Measurements from ENCODE around the gene RNF212B. TPM values are rescaled to one million over a fixed set of nuclear protein-coding genes. Genes with fewer than 3 reads are reported as not detected.

Gene RNF212B
- total and polyA plus RNA-seq, 10 of the 15 experiments (the other 5 are each of a cell fraction or from before 2014, with no cell fraction given): not detected

DNA sequence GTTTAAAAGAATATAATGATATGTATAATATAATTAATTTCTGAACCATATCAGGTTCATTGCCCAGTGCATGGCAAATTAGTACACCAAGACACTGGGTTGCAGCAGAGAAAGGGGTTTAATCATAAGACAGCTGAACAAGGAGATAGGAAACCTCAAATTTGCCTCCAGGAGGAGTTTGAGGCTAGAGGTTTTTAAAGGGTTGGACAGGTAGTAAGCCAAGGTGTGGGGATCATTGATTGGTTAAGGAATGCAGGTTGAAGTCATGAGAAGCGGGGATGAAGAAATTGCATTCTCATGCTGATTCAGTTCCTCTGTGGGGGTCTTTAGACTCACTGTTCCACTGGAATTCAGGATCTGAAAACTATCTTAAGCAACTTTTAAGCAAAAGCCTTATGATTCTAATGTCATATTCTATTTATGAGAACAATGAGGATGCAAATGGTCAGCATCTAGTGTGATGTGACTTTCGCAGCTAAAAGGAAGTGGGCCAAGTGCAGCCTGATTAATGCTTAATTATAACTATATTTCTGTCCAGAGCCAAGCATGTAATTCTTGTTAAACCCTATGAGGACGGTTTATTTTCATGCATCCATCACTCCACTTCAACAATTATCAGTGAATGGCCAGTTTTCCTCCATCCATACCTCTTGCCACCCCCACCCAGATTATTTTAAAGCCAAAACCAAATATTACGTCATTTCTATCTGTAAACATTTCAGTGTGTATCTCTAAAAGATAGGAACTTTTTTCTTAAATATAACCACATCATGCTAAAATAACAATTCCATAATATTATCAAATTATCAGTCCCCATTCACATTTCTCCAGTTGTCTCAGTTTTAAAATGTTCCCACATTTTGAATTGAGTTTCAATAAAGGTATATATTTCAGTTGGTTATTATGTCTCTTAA is 14.9 kb downstream of the RNF212B start:
- Histone ChIP-seq H3K9ac (ENCODE audit: control insufficient read depth, insufficient read depth, low read length) (no peak overlapping the region), H3K4me2 (ENCODE audit: control insufficient read depth, insufficient read depth) (no peak overlapping the region)

More for the DNA sequence above, 14.9 kb downstream of the RNF212B start:
- no peak overlapping the region for H2AFZ ChIP-seq (ENCODE audit: control insufficient read depth, low read depth, low read length)
- H3K36me3 ChIP-seq (ENCODE audit: control insufficient read depth in 2 of 2, insufficient read depth in 2 of 2, low read length in 1 of 2): no peaks in the 10 kb centered on the region
- TF ChIP-seq IKZF2 (IDR thresholded peaks at IDR 0.05): no peak
- TF ChIP-seq CBX3 (IDR thresholded peaks at IDR 0.05; ENCODE audit: borderline replicate concordance, low read depth): no peak
- no peak for TF ChIP-seq ZNF207 (IDR thresholded peaks at IDR 0.05; ENCODE audit: borderline replicate concordance)
- no peak for TF ChIP-seq RFX5 (IDR thresholded peaks at IDR 0.05; ENCODE audit: low read depth, low read length)
- no peak for TF ChIP-seq SMAD5 (IDR thresholded peaks at IDR 0.05; ENCODE audit: low read depth)
- no peak for TF ChIP-seq CBX5 (IDR thresholded peaks at IDR 0.05; ENCODE audit: low read depth)
- TF ChIP-seq IKZF1 (conservative IDR thresholded peaks at IDR 0.05): no peak
- no peak for TF ChIP-seq CHD4 (IDR thresholded peaks at IDR 0.05)
- no peak for TF ChIP-seq NFYB (IDR thresholded peaks at IDR 0.05; ENCODE audit: insufficient read depth, low read depth, low read length)
- TF ChIP-seq E2F4 (IDR thresholded peaks at IDR 0.05; ENCODE audit: low read depth, low read length): no peak
- no peak for TF ChIP-seq DPF2 (IDR thresholded peaks at IDR 0.05)
- TF ChIP-seq RCOR1 (conservative IDR thresholded peaks at IDR 0.05; ENCODE audit: low read depth, low read length): no peak
- TF ChIP-seq, protein P1, sequence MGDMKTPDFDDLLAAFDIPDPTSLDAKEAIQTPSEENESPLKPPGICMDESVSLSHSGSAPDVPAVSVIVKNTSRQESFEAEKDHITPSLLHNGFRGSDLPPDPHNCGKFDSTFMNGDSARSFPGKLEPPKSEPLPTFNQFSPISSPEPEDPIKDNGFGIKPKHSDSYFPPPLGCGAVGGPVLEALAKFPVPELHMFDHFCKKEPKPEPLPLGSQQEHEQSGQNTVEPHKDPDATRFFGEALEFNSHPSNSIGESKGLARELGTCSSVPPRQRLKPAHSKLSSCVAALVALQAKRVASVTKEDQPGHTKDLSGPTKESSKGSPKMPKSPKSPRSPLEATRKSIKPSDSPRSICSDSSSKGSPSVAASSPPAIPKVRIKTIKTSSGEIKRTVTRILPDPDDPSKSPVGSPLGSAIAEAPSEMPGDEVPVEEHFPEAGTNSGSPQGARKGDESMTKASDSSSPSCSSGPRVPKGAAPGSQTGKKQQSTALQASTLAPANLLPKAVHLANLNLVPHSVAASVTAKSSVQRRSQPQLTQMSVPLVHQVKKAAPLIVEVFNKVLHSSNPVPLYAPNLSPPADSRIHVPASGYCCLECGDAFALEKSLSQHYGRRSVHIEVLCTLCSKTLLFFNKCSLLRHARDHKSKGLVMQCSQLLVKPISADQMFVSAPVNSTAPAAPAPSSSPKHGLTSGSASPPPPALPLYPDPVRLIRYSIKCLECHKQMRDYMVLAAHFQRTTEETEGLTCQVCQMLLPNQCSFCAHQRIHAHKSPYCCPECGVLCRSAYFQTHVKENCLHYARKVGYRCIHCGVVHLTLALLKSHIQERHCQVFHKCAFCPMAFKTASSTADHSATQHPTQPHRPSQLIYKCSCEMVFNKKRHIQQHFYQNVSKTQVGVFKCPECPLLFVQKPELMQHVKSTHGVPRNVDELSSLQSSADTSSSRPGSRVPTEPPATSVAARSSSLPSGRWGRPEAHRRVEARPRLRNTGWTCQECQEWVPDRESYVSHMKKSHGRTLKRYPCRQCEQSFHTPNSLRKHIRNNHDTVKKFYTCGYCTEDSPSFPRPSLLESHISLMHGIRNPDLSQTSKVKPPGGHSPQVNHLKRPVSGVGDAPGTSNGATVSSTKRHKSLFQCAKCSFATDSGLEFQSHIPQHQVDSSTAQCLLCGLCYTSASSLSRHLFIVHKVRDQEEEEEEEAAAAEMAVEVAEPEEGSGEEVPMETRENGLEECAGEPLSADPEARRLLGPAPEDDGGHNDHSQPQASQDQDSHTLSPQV (IDR thresholded peaks at IDR 0.05): no peak
- TF ChIP-seq BCL3 (IDR thresholded peaks at IDR 0.05; ENCODE audit: borderline replicate concordance, insufficient read depth, low read depth, low read length, poor library complexity, severe bottlenecking): no peak
- TF ChIP-seq USF2 (IDR thresholded peaks at IDR 0.05; ENCODE audit: borderline replicate concordance, low read depth, low read length): no peak
- no peak for TF ChIP-seq ZBED1 (IDR thresholded peaks at IDR 0.05; ENCODE audit: borderline replicate concordance)
- ATAC-seq (no peak), DNase-seq (ENCODE audit: low read depth, low spot score) (no peak), FAIRE-seq (no peak)
- H4K20me1 ChIP-seq (ENCODE audit: control insufficient read depth, insufficient read depth): no peaks in the 10 kb centered on the region
- H3K4me3 ChIP-seq: no peak overlapping the region
- BruUV-seq (replicated peaks): no TSS peak
- in situ Hi-C loops (cut with MboI): no loop called here
- ChIA-PET RAD21 (ENCODE audit: unreplicated experiment) (no interaction called here), CTCF (no interaction called here), SMC1A (ENCODE audit: uncharacterized antibody, unreplicated experiment) (no interaction called here), POLR2A (no interaction called here)
- no peaks in the 10 kb centered on the region for H3K27me3 ChIP-seq (replicated peaks in 1 of 2; ENCODE audit: control insufficient read depth in 2 of 2, insufficient read depth in 2 of 2, low read length in 1 of 2)
- H3K79me2 ChIP-seq (ENCODE audit: control insufficient read depth, insufficient read depth, low read length): no peaks in the 10 kb centered on the region
- H3K9me3 ChIP-seq (replicated peaks; ENCODE audit: control insufficient read depth, insufficient read depth, low read length): no peaks in the 10 kb centered on the region
- intact Hi-C loops (cut with micrococcal nuclease; ENCODE audit: unreplicated experiment): no loop called here
- H3K27ac ChIP-seq (ENCODE audit: control insufficient read depth, insufficient read depth): no peak overlapping the region
- WGBS (ENCODE audit: insufficient coverage, insufficient replicate concordance, low lambda C conversion rate, missing lambda C conversion rate): 13% methylated on average over 4 of the region's 4 CpGs
- H3K4me1 ChIP-seq (ENCODE audit: control insufficient read depth, insufficient read depth, low read length): no peaks in the 10 kb centered on the region

Measured in GM12878 (cell line).